Hepatocyte (in vitro differentiated cells): ENCODE measurements around the gene DNM3. TPM values are rescaled to one million over a fixed set of nuclear protein-coding genes. Genes with fewer than 3 reads are reported as not detected.
A peak's percentile ranks its signal among the peaks of the same experiment; 100 is the strongest.

Experiments
- DNase-seq: peaks from one replicate; pipeline ENCODE4 v3.0.0-alpha.2; 2016; ENCODE audit warnings: low spot score
- H2AFZ ChIP-seq: fragments of 200-600 bp; sonication (generic); 2 replicates; pipeline ENCODE4 v1.6.0; 2016; ENCODE audit warnings: antibody characterized with exemption, mild to moderate bottlenecking
- H3K27ac ChIP-seq: fragments of 200-600 bp; sonication (generic); 2 replicates; pipeline ENCODE4 v1.5.1; 2016; ENCODE audit warnings: mild to moderate bottlenecking
- H3K27me3 ChIP-seq: fragments of 200-600 bp; sonication (generic); 2 replicates; pipeline ENCODE4 v1.6.1; 2016
- H3K36me3 ChIP-seq: fragments of 200-600 bp; sonication (generic); replicated peaks from 2 replicates; pipeline ENCODE4 v1.5.1; 2016; ENCODE audit warnings: low read depth; ENCODE audit not compliant: insufficient read depth
- H3K4me1 ChIP-seq: fragments of 200-600 bp; sonication (generic); 2 replicates; pipeline ENCODE4 v1.5.1; 2016; ENCODE audit warnings: mild to moderate bottlenecking, moderate library complexity; ENCODE audit not compliant: insufficient read depth
- H3K4me2 ChIP-seq: fragments of 200-600 bp; sonication (generic); 2 replicates; pipeline ENCODE4 v1.6.0; 2016
- H3K4me3 ChIP-seq: fragments of 200-600 bp; sonication (generic); 2 replicates; pipeline ENCODE4 v1.5.1; 2016; ENCODE audit warnings: mild to moderate bottlenecking
- H3K79me2 ChIP-seq: fragments of 200-600 bp; sonication (generic); 2 replicates; pipeline ENCODE4 v1.6.0; 2017; ENCODE audit warnings: mild to moderate bottlenecking
- H3K9me2 ChIP-seq: fragments of 200-600 bp; sonication (generic); replicated peaks from 2 replicates; pipeline ENCODE4 v1.6.0; 2017; ENCODE audit warnings: mild to moderate bottlenecking; ENCODE audit not compliant: insufficient read depth
- H3K9me3 ChIP-seq: fragments of 200-600 bp; sonication (generic); 2 replicates; pipeline ENCODE4 v1.5.1; 2016; ENCODE audit warnings: low read depth, mild to moderate bottlenecking
- H4K20me1 ChIP-seq: fragments of 200-600 bp; sonication (generic); 2 replicates; pipeline ENCODE4 v1.6.0; 2016; ENCODE audit warnings: mild to moderate bottlenecking; ENCODE audit not compliant: insufficient read depth, poor library complexity, severe bottlenecking
- CTCF ChIP-seq: fragments of 200-600 bp; sonication (generic); IDR thresholded peaks from 2 replicates; pipeline ENCODE4 v1.5.1; 2016; ENCODE audit warnings: antibody characterized with exemption, mild to moderate bottlenecking; ENCODE audit not compliant: poor library complexity
- EZH2 ChIP-seq: fragments of 200-600 bp; sonication (generic); IDR thresholded peaks from 2 replicates; pipeline ENCODE4 v1.6.1; 2016; ENCODE audit warnings: antibody characterized with exemption, mild to moderate bottlenecking, borderline replicate concordance
- EZH2phosphoT487 ChIP-seq: fragments of 200-600 bp; sonication (generic); IDR thresholded peaks from one replicate; pipeline ENCODE4 v1.6.1; 2018; ENCODE audit warnings: antibody characterized with exemption, mild to moderate bottlenecking, low read depth, moderate library complexity; ENCODE audit not compliant: unreplicated experiment, severe bottlenecking
- WGBS: methylation state at CpG from one replicate; pipeline ENCODE4 v1.1.6; 2016; ENCODE audit warnings: low lambda C conversion rate; ENCODE audit errors: missing lambda C conversion rate; 5-methylcytosine and 5-hydroxymethylcytosine counted together
- polyA plus RNA-seq: library from polyadenylated mRNA; unstranded; fragments of >200 nt; fragmentation: Nextera tagmentation; extraction: Ambion mirVana; gene quantifications from 2 replicates; pipeline ENCODE4 v1.2.1, GENCODE V29; 2016
- total RNA-seq: library from RNA; depleted of rRNA; stranded (reverse); fragments of >200 nt; gene quantifications from 2 replicates; pipeline ENCODE4 v1.2.3, GENCODE V29; 2014

Gene DNM3
- total and polyA plus RNA-seq, 2 experiments from 2014 or later, result 1.5 TPM; not detected in 1

- no peak for DNase-seq
- Histone ChIP-seq H3K4me3 (no peak overlapping the region), H3K4me1 (peaks cover 54% of the 10 kb centered on the region), H3K36me3 (no peaks in the 10 kb centered on the region), H3K27me3 (no peaks in the 10 kb centered on the region), H3K4me2 (no peak overlapping the region), H4K20me1 (no peaks in the 10 kb centered on the region), H3K9me3 (no peaks in the 10 kb centered on the region), H3K9me2 (no peaks in the 10 kb centered on the region), H3K79me2 (no peaks in the 10 kb centered on the region), H2AFZ (no peak overlapping the region), H3K27ac (peak overlapping the region; percentile 77)
- TF ChIP-seq CTCF (no peak), EZH2 (no peak), EZH2phosphoT487 (no peak)
- WGBS, result 57% methylated on average over 1 of the region's 1 CpG
Observed at GRCh38 chr1:172352435-172352834, 511.1 kb downstream of the DNM3 start.

- Histone ChIP-seq H4K20me1 (no peaks in the 10 kb centered on the region), H3K4me2 (no peak overlapping the region), H3K4me3 (no peak overlapping the region), H3K4me1 (peaks cover 73% of the 10 kb centered on the region), H3K9me2 (no peaks in the 10 kb centered on the region), H3K36me3 (no peaks in the 10 kb centered on the region), H3K79me2 (no peaks in the 10 kb centered on the region), H3K9me3 (no peaks in the 10 kb centered on the region), H3K27ac (peak overlapping the region; percentile 93), H3K27me3 (no peaks in the 10 kb centered on the region), H2AFZ (no peak overlapping the region)
- 94% methylated on average over 5 of the region's 5 CpGs for WGBS
- DNase-seq, result no peak
- no peak for TF ChIP-seq CTCF
- TF ChIP-seq EZH2phosphoT487, result no peak
- TF ChIP-seq EZH2, result no peak
Observed at GRCh38 chr1:172354291-172355274, 513.3 kb downstream of the DNM3 start.

GRCh38 chr1:172356620-172357019, 515.3 kb downstream of the DNM3 start:
- Histone ChIP-seq H3K27ac (peak overlapping the region; percentile 93), H3K9me2 (no peaks in the 10 kb centered on the region), H3K27me3 (no peaks in the 10 kb centered on the region), H3K79me2 (no peaks in the 10 kb centered on the region), H4K20me1 (no peaks in the 10 kb centered on the region), H3K4me1 (peaks cover 79% of the 10 kb centered on the region), H3K9me3 (no peaks in the 10 kb centered on the region), H3K4me2 (peak overlapping the region; percentile 4), H3K36me3 (no peaks in the 10 kb centered on the region), H3K4me3 (no peak overlapping the region), H2AFZ (no peak overlapping the region)
- TF ChIP-seq EZH2 (no peak), EZH2phosphoT487 (no peak), CTCF (no peak)
- DNase-seq, result peak; percentile 76
